GM23338 (cell line): ENCODE data around the gene RPA3. TPM values are rescaled to one million over a fixed set of nuclear protein-coding genes. Genes with fewer than 3 reads are reported as not detected.

Experiments
- ATAC-seq: fragments of 200-7000 bp; cut with Tn5 transposase; 3 replicates; pipeline ENCODE4 v1.9.1; 2020
- DNase-seq: peaks from one replicate; pipeline ENCODE4 v3.0.0-alpha.2; 2015; ENCODE audit warnings: low spot score
- H2AFZ ChIP-seq: fragments of 200-600 bp; sonication (generic); 2 replicates; pipeline ENCODE4 v1.8.0; 2016; ENCODE audit warnings: antibody characterized with exemption, mild to moderate bottlenecking, moderate library complexity
- H3F3A ChIP-seq: fragments of 200-600 bp; sonication (generic); replicated peaks from 2 replicates; pipeline ENCODE4 v1.8.0; 2017; ENCODE audit warnings: antibody characterized with exemption, mixed run types, low read depth
- H3K27ac ChIP-seq: fragments of 200-600 bp; sonication (generic); 2 replicates; pipeline ENCODE4 v1.6.1; 2016; ENCODE audit warnings: low read depth
- H3K27me3 ChIP-seq: fragments of 200-600 bp; sonication (generic); 2 replicates; pipeline ENCODE4 v1.8.0; 2016; ENCODE audit warnings: mild to moderate bottlenecking, mixed run types, moderate library complexity; ENCODE audit not compliant: insufficient read depth
- H3K36me3 ChIP-seq: fragments of 200-600 bp; sonication (generic); 2 replicates; pipeline ENCODE4 v1.8.0; 2016; ENCODE audit warnings: mild to moderate bottlenecking; ENCODE audit not compliant: insufficient read depth
- H3K4me1 ChIP-seq: fragments of 200-600 bp; sonication (generic); 2 replicates; pipeline ENCODE4 v1.8.0; 2016; ENCODE audit warnings: mild to moderate bottlenecking, moderate library complexity; ENCODE audit not compliant: insufficient read depth
- H3K4me2 ChIP-seq: fragments of 200-600 bp; sonication (generic); 2 replicates; pipeline ENCODE4 v1.7.1; 2017; ENCODE audit warnings: mixed run types
- H3K4me3 ChIP-seq: fragments of 200-600 bp; sonication (generic); 2 replicates; pipeline ENCODE4 v1.6.1; 2016; ENCODE audit warnings: mixed run types
- H3K79me2 ChIP-seq: fragments of 200-600 bp; sonication (generic); replicated peaks from 2 replicates; pipeline ENCODE4 v1.8.0; 2017; ENCODE audit warnings: mild to moderate bottlenecking; ENCODE audit not compliant: insufficient read depth
- H3K9me2 ChIP-seq: fragments of 200-600 bp; sonication (generic); 2 replicates; pipeline ENCODE4 v1.8.0; 2017; ENCODE audit not compliant: insufficient read depth
- H4K20me1 ChIP-seq: fragments of 200-600 bp; sonication (generic); replicated peaks from 2 replicates; pipeline ENCODE4 v1.8.0; 2017; ENCODE audit warnings: mild to moderate bottlenecking; ENCODE audit not compliant: insufficient read depth
- H3K27ac Mint-ChIP-seq: 2 replicates; pipeline ENCODE4 v1.8.0; 2020; ENCODE audit warnings: inconsistent platforms, mild to moderate bottlenecking, moderate library complexity, mixed read lengths
- H3K27me3 Mint-ChIP-seq: 3 replicates; pipeline ENCODE4 v1.8.0; 2022; ENCODE audit warnings: low read depth, mild to moderate bottlenecking, moderate library complexity, mixed read lengths, inconsistent platforms; ENCODE audit not compliant: insufficient read depth, poor library complexity
- H3K36me3 Mint-ChIP-seq: 3 replicates; pipeline ENCODE4 v1.8.0; 2021; ENCODE audit warnings: low read depth, mild to moderate bottlenecking, inconsistent platforms, moderate library complexity, mixed read lengths
- H3K4me1 Mint-ChIP-seq: 3 replicates; pipeline ENCODE4 v1.8.0; 2020; ENCODE audit warnings: mild to moderate bottlenecking, inconsistent platforms, mixed read lengths
- H3K4me3 Mint-ChIP-seq: 3 replicates; pipeline ENCODE4 v1.8.0; 2021; ENCODE audit warnings: moderate library complexity, mild to moderate bottlenecking, inconsistent platforms, mixed read lengths
- H3K9me3 Mint-ChIP-seq: 3 replicates; pipeline ENCODE4 v1.8.0; 2020; ENCODE audit warnings: moderate library complexity, mild to moderate bottlenecking, inconsistent platforms, mixed read lengths
- CREB1 ChIP-seq: fragments of 250-450 bp; sonication (Bioruptor Pico); IDR thresholded peaks from 2 replicates; pipeline ENCODE4 v1.5.0; 2020; ENCODE audit warnings: low read depth, mild to moderate bottlenecking, moderate library complexity
- EZH2 ChIP-seq: fragments of 200-600 bp; sonication (generic); IDR thresholded peaks from one replicate; pipeline ENCODE4 v1.8.0; 2017; ENCODE audit warnings: antibody characterized with exemption, mild to moderate bottlenecking, low read depth; ENCODE audit not compliant: unreplicated experiment
- EZH2phosphoT487 ChIP-seq: fragments of 200-600 bp; sonication (generic); IDR thresholded peaks from one replicate; pipeline ENCODE4 v1.8.1; 2018; ENCODE audit warnings: antibody characterized with exemption; ENCODE audit not compliant: unreplicated experiment
- JUNB ChIP-seq: IDR thresholded peaks from one replicate; pipeline ENCODE4 v1.6.1; 2016; ENCODE audit warnings: antibody characterized with exemption; ENCODE audit not compliant: unreplicated experiment
- NANOG ChIP-seq: IDR thresholded peaks from 2 replicates; pipeline ENCODE4 v1.6.1; 2016; ENCODE audit warnings: antibody characterized with exemption, borderline replicate concordance
- POLR2AphosphoS5 ChIP-seq: IDR thresholded peaks from 2 replicates; pipeline ENCODE4 v1.6.1; 2016; ENCODE audit warnings: antibody characterized with exemption, low read depth
- STAT1 ChIP-seq: IDR thresholded peaks from one replicate; pipeline ENCODE4 v1.6.1; 2016; ENCODE audit warnings: antibody characterized with exemption; ENCODE audit not compliant: unreplicated experiment
- ZNF114 ChIP-seq: fragments of 250-450 bp; sonication (Bioruptor Pico); IDR thresholded peaks from 2 replicates; pipeline ENCODE4 v1.5.0; 2020; ENCODE audit warnings: mild to moderate bottlenecking, moderate library complexity
- ZNF331 ChIP-seq: fragments of 250-450 bp; sonication (Bioruptor Pico); IDR thresholded peaks from 2 replicates; pipeline ENCODE4 v1.5.0; 2020; ENCODE audit warnings: low read depth, mild to moderate bottlenecking, moderate library complexity
- polyA plus RNA-seq: library from polyadenylated mRNA; unstranded; fragments of >200 nt; fragmentation: Nextera tagmentation; extraction: Ambion mirVana; gene quantifications from 2 replicates; pipeline ENCODE4 v1.2.1, GENCODE V29; 2016
- total RNA-seq: library from RNA; depleted of rRNA; stranded (reverse); fragments of >200 nt; shearing (Covaris generic); gene quantifications from 2 replicates; pipeline ENCODE4 v1.2.3, GENCODE V29; 2014
- TF ChIP-seq, protein P1 (sequence below), 2 experiments: fragments of 200-600 bp in 1 of 2; sonication (generic) in 1 of 2; conservative IDR thresholded peaks; 2 replicates each; pipeline versions ENCODE4 v1.5.1 to v1.6.1; 2016 to 2017; ENCODE audit warnings: antibody characterized with exemption in 2 of 2, low read depth in 2 of 2, mild to moderate bottlenecking in 2 of 2, moderate library complexity in 1 of 2
- TF ChIP-seq, protein P2 (sequence below): IDR thresholded peaks from one replicate; pipeline ENCODE4 v1.6.1; 2018; ENCODE audit warnings: antibody characterized with exemption; ENCODE audit not compliant: unreplicated experiment
- TF ChIP-seq, protein P3 (sequence below): fragments of 250-450 bp; sonication (Bioruptor Pico); IDR thresholded peaks from 2 replicates; pipeline ENCODE4 v1.5.0; 2020; ENCODE audit warnings: mild to moderate bottlenecking, moderate library complexity
- TF ChIP-seq, protein P4 (sequence below): IDR thresholded peaks from 2 replicates; pipeline ENCODE4 v1.6.1; 2016; ENCODE audit warnings: antibody characterized with exemption

The RPA3 gene
- total and polyA plus RNA-seq, 2 experiments from 2014 or later: 74.9 to 287 TPM

DNA sequence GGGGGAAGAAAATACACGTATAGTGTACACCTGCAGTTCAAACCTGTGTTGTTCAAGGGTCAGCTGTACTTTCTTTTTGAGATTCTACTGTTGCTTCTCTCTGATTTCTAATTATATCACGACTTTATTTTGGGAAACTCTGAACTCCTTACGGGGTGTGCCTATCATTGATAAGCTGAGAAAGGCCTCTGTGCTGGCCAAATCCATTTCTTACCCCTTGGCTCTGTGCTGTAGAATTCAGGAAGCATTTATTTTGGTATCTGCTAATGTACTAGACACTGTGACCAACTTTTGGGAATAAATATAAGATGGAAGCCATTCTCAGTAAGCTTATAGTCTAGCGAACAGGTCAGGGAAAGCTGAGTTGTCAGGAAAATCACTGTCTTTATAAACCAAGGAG lies 26.9 kb upstream of the RPA3 start:
- Mint-ChIP-seq H3K27me3 (peaks cover 6% of the 10 kb centered on the region), H3K36me3 (no peaks in the 10 kb centered on the region), H3K9me3 (no peaks in the 10 kb centered on the region), H3K27ac (no peak overlapping the region), H3K4me1 (peaks cover 13% of the 10 kb centered on the region), H3K4me3 (no peak overlapping the region)
- H3K9me2 ChIP-seq: no peaks in the 10 kb centered on the region
- H2AFZ ChIP-seq: no peak overlapping the region
- no peak overlapping the region for H3K4me2 ChIP-seq
- ATAC-seq: no peak
- no peak for DNase-seq
- H3K36me3 ChIP-seq: no peaks in the 10 kb centered on the region
- H3K27me3 ChIP-seq: no peaks in the 10 kb centered on the region
- H3F3A ChIP-seq: no peaks in the 10 kb centered on the region
- no peak overlapping the region for H3K4me3 ChIP-seq
- TF ChIP-seq CREB1 (CRISPR knock-in tag): no peak
- TF ChIP-seq, protein P1, sequence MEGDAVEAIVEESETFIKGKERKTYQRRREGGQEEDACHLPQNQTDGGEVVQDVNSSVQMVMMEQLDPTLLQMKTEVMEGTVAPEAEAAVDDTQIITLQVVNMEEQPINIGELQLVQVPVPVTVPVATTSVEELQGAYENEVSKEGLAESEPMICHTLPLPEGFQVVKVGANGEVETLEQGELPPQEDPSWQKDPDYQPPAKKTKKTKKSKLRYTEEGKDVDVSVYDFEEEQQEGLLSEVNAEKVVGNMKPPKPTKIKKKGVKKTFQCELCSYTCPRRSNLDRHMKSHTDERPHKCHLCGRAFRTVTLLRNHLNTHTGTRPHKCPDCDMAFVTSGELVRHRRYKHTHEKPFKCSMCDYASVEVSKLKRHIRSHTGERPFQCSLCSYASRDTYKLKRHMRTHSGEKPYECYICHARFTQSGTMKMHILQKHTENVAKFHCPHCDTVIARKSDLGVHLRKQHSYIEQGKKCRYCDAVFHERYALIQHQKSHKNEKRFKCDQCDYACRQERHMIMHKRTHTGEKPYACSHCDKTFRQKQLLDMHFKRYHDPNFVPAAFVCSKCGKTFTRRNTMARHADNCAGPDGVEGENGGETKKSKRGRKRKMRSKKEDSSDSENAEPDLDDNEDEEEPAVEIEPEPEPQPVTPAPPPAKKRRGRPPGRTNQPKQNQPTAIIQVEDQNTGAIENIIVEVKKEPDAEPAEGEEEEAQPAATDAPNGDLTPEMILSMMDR (conservative IDR thresholded peaks at IDR 0.05; ENCODE audit: low read depth in 2 of 2): no peak
- TF ChIP-seq, protein P2, sequence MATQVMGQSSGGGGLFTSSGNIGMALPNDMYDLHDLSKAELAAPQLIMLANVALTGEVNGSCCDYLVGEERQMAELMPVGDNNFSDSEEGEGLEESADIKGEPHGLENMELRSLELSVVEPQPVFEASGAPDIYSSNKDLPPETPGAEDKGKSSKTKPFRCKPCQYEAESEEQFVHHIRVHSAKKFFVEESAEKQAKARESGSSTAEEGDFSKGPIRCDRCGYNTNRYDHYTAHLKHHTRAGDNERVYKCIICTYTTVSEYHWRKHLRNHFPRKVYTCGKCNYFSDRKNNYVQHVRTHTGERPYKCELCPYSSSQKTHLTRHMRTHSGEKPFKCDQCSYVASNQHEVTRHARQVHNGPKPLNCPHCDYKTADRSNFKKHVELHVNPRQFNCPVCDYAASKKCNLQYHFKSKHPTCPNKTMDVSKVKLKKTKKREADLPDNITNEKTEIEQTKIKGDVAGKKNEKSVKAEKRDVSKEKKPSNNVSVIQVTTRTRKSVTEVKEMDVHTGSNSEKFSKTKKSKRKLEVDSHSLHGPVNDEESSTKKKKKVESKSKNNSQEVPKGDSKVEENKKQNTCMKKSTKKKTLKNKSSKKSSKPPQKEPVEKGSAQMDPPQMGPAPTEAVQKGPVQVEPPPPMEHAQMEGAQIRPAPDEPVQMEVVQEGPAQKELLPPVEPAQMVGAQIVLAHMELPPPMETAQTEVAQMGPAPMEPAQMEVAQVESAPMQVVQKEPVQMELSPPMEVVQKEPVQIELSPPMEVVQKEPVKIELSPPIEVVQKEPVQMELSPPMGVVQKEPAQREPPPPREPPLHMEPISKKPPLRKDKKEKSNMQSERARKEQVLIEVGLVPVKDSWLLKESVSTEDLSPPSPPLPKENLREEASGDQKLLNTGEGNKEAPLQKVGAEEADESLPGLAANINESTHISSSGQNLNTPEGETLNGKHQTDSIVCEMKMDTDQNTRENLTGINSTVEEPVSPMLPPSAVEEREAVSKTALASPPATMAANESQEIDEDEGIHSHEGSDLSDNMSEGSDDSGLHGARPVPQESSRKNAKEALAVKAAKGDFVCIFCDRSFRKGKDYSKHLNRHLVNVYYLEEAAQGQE: no peak
- TF ChIP-seq, protein P3, sequence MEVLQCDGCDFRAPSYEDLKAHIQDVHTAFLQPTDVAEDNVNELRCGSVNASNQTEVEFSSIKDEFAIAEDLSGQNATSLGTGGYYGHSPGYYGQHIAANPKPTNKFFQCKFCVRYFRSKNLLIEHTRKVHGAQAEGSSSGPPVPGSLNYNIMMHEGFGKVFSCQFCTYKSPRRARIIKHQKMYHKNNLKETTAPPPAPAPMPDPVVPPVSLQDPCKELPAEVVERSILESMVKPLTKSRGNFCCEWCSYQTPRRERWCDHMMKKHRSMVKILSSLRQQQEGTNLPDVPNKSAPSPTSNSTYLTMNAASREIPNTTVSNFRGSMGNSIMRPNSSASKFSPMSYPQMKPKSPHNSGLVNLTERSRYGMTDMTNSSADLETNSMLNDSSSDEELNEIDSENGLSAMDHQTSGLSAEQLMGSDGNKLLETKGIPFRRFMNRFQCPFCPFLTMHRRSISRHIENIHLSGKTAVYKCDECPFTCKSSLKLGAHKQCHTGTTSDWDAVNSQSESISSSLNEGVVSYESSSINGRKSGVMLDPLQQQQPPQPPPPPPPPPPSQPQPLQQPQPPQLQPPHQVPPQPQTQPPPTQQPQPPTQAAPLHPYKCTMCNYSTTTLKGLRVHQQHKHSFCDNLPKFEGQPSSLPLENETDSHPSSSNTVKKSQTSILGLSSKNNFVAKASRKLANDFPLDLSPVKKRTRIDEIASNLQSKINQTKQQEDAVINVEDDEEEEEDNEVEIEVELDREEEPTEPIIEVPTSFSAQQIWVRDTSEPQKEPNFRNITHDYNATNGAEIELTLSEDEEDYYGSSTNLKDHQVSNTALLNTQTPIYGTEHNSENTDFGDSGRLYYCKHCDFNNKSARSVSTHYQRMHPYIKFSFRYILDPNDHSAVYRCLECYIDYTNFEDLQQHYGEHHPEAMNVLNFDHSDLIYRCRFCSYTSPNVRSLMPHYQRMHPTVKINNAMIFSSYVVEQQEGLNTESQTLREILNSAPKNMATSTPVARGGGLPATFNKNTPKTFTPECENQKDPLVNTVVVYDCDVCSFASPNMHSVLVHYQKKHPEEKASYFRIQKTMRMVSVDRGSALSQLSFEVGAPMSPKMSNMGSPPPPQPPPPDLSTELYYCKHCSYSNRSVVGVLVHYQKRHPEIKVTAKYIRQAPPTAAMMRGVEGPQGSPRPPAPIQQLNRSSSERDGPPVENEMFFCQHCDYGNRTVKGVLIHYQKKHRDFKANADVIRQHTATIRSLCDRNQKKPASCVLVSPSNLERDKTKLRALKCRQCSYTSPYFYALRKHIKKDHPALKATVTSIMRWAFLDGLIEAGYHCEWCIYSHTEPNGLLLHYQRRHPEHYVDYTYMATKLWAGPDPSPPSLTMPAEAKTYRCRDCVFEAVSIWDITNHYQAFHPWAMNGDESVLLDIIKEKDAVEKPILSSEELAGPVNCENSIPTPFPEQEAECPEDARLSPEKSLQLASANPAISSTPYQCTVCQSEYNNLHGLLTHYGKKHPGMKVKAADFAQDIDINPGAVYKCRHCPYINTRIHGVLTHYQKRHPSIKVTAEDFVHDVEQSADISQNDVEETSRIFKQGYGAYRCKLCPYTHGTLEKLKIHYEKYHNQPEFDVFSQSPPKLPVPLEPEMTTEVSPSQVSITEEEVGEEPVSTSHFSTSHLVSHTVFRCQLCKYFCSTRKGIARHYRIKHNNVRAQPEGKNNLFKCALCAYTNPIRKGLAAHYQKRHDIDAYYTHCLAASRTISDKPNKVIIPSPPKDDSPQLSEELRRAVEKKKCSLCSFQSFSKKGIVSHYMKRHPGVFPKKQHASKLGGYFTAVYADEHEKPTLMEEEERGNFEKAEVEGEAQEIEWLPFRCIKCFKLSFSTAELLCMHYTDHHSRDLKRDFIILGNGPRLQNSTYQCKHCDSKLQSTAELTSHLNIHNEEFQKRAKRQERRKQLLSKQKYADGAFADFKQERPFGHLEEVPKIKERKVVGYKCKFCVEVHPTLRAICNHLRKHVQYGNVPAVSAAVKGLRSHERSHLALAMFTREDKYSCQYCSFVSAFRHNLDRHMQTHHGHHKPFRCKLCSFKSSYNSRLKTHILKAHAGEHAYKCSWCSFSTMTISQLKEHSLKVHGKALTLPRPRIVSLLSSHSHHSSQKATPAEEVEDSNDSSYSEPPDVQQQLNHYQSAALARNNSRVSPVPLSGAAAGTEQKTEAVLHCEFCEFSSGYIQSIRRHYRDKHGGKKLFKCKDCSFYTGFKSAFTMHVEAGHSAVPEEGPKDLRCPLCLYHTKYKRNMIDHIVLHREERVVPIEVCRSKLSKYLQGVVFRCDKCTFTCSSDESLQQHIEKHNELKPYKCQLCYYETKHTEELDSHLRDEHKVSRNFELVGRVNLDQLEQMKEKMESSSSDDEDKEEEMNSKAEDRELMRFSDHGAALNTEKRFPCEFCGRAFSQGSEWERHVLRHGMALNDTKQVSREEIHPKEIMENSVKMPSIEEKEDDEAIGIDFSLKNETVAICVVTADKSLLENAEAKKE (CRISPR knock-in tag): no peak
- TF ChIP-seq POLR2AphosphoS5: no peak
- TF ChIP-seq JUNB: no peak
- TF ChIP-seq, protein P4, sequence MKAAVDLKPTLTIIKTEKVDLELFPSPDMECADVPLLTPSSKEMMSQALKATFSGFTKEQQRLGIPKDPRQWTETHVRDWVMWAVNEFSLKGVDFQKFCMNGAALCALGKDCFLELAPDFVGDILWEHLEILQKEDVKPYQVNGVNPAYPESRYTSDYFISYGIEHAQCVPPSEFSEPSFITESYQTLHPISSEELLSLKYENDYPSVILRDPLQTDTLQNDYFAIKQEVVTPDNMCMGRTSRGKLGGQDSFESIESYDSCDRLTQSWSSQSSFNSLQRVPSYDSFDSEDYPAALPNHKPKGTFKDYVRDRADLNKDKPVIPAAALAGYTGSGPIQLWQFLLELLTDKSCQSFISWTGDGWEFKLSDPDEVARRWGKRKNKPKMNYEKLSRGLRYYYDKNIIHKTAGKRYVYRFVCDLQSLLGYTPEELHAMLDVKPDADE: no peak
- TF ChIP-seq ZNF114 (CRISPR knock-in tag): no peak
- TF ChIP-seq STAT1: no peak
- TF ChIP-seq ZNF331 (CRISPR knock-in tag): no peak
- no peak for TF ChIP-seq NANOG
- TF ChIP-seq EZH2phosphoT487: no peak
- TF ChIP-seq EZH2: no peak
- H3K79me2 ChIP-seq: no peaks in the 10 kb centered on the region
- H3K4me1 ChIP-seq: peaks cover 5% of the 10 kb centered on the region
- no peak overlapping the region for H3K27ac ChIP-seq
- no peaks in the 10 kb centered on the region for H4K20me1 ChIP-seq
